ENCODE results near the gene JADE3.

Gene JADE3

DNA sequence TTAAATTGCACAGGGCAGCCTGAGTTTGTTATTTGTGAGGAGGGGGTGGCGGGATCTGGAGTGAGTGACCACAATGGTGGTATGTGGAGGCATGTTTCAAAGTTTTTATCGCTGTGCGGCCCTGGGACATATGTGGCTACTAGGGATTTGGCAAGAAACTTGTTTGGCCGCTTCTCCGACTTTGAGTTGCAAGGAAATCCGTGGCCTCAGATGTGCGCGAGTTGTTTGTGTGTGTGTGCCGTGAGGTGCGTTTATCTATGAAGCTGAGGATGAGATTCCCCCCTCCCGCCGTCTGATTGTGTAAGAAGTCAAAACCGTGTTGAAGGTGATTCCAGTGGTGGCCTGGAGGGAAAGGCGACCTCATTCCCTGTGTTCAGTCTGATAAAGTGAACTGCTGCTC, 1.4 kb downstream of the JADE3 start:
- H3K27ac ChIP-seq = no peak overlapping the region
- no peak for TF ChIP-seq ZFX (IDR thresholded peaks at IDR 0.05; ENCODE audit: borderline replicate concordance)
- TF ChIP-seq, protein P1, sequence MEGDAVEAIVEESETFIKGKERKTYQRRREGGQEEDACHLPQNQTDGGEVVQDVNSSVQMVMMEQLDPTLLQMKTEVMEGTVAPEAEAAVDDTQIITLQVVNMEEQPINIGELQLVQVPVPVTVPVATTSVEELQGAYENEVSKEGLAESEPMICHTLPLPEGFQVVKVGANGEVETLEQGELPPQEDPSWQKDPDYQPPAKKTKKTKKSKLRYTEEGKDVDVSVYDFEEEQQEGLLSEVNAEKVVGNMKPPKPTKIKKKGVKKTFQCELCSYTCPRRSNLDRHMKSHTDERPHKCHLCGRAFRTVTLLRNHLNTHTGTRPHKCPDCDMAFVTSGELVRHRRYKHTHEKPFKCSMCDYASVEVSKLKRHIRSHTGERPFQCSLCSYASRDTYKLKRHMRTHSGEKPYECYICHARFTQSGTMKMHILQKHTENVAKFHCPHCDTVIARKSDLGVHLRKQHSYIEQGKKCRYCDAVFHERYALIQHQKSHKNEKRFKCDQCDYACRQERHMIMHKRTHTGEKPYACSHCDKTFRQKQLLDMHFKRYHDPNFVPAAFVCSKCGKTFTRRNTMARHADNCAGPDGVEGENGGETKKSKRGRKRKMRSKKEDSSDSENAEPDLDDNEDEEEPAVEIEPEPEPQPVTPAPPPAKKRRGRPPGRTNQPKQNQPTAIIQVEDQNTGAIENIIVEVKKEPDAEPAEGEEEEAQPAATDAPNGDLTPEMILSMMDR (IDR thresholded peaks at IDR 0.05) = no peak

DNA sequence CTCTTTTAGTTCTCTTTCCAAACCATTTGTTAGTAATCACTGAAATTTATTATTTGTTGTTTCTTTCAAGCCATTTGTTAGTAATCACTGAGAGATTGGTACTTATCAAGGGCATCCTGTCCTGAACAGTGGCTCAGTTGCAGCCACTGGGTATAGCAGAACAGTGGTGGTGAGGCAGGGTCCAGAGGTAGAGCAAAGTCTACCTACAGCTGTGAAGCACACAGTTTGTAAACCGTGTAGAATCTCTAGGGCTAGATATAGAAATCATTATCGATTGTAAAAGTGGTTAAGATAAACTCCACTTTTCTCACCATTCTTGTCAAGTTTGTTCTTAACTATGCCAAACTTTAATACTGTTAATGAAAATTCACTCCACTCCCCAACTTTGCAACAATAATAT, 4.1 kb downstream of the JADE3 start:
- TF ChIP-seq ZFX (IDR thresholded peaks at IDR 0.05; ENCODE audit: borderline replicate concordance) = no peak
- TF ChIP-seq, protein P1 (IDR thresholded peaks at IDR 0.05) = no peak
- H3K27ac ChIP-seq = no peak overlapping the region

DNA sequence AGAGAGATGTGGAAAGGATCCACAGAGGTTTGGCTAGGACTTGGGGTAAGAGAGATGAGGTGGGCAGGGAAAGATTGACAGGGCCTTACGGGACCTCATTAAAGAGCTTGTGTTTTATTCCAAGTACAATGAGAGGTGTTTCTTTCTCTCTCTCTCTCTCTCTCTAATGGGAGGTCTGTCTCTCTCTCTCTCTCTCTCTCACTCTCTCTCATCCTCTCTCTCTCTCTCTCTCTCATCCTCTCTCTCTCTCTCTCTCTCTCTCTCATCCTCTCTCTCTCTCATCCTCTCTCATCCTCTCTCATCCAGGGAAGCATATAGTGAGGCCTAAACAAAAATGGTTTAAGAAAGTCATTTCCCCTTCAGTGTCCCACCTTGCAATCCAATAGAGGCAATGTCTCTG, 5.4 kb downstream of the JADE3 start:
- TF ChIP-seq, protein P1 (IDR thresholded peaks at IDR 0.05) = no peak
- TF ChIP-seq ZFX (IDR thresholded peaks at IDR 0.05; ENCODE audit: borderline replicate concordance) = no peak
- no peak overlapping the region for H3K27ac ChIP-seq

DNA sequence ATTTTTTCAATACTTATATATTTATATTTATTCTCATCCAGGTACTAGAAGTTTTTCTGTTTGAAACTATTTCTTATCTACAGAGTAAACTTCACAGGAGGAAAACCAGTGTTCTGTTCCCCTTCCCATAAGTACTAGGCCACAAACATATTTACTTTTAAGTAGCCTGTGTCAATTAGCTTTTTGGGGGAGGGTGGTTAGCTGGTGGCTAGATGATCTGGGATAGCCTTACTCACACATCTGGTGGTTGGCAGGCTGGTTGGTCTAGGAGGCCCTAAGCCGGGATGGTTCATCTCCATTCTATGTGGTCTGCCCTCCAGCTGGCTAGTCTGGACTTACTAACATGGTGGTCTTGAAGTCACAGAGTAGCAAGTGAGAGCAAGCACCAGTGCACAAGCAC, 6.2 kb downstream of the JADE3 start:
- TF ChIP-seq ZFX (IDR thresholded peaks at IDR 0.05; ENCODE audit: borderline replicate concordance) = no peak
- TF ChIP-seq, protein P1 (IDR thresholded peaks at IDR 0.05) = no peak

DNA sequence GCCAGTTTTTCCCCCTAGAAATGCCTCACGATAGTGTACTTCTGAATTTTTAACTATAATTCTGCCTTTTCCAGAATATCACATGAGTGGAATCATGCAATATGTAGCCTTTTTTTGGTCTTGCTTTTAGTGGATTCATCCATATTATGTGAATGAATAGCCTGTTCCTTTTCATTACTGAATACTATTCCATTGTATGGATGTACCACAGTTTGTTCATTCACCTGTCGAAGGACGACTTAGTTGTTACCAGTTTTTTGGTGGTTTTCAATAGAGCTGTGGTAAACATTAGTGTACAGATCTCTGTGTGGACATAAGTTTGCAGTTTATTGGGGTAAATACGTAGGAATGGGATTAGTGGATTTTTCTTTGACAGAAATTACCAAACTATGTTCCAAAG, 8.0 kb downstream of the JADE3 start:
- TF ChIP-seq, protein P1 (IDR thresholded peaks at IDR 0.05) = no peak
- no peak for TF ChIP-seq ZFX (IDR thresholded peaks at IDR 0.05; ENCODE audit: borderline replicate concordance)
- H3K27ac ChIP-seq = no peak overlapping the region

More for the DNA sequence above, 6.2 kb downstream of the JADE3 start:
- H3K27ac ChIP-seq = no peak overlapping the region

DNA sequence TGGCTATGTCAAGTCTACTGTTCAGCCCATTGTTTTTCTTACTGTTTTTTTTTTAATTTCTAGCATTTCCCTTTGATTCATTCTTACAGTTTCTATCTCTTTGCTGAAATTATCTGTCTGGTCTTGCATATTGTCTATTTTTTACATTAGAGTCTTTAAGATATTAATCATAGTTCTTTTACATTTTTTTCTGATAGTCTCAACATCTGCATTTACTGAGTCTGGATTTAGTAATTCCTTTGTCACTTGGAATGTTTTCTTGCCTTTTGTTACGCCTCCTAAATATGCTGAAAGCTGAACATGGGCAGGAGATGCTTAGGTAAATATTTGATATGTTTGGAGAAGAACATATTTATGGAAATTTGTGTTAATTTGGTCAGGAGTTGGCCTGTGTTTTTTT, 10.4 kb downstream of the JADE3 start:
- TF ChIP-seq, protein P1 (IDR thresholded peaks at IDR 0.05) = no peak
- no peak for TF ChIP-seq ZFX (IDR thresholded peaks at IDR 0.05; ENCODE audit: borderline replicate concordance)
- no peak overlapping the region for H3K27ac ChIP-seq

DNA sequence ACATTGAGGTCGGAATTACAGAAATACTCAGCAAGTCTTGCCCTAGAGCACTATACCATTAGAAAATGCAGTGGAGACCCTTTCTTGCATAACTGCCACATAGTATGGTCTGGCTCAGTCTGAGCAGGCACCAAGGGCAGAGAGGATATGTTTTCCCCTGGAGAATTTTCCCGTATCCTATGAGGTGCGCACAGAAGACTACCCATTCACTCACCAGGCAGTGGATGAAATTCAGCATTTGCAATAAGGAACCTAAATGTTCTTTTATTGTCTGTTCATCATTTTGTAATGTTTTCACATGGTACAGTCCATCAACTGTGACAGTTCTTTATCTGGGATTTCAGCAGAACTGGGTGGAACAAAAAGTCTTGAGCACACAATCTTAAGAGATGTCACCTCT, 15.5 kb downstream of the JADE3 start:
- TF ChIP-seq ZFX (IDR thresholded peaks at IDR 0.05; ENCODE audit: borderline replicate concordance) = no peak
- TF ChIP-seq, protein P1 (IDR thresholded peaks at IDR 0.05) = no peak
- H3K27ac ChIP-seq = no peak overlapping the region

All from 22Rv1 (cell line).